ENCODE measurements around the gene FEM1A.
A peak's percentile ranks its signal among the peaks of the same experiment; 100 is the strongest.
"Not testable (repeated sequence)": the region's sequence is repeated elsewhere in the genome, so short reads cannot be mapped to it uniquely, and the experiment has no call there.

Gene FEM1A

DNA sequence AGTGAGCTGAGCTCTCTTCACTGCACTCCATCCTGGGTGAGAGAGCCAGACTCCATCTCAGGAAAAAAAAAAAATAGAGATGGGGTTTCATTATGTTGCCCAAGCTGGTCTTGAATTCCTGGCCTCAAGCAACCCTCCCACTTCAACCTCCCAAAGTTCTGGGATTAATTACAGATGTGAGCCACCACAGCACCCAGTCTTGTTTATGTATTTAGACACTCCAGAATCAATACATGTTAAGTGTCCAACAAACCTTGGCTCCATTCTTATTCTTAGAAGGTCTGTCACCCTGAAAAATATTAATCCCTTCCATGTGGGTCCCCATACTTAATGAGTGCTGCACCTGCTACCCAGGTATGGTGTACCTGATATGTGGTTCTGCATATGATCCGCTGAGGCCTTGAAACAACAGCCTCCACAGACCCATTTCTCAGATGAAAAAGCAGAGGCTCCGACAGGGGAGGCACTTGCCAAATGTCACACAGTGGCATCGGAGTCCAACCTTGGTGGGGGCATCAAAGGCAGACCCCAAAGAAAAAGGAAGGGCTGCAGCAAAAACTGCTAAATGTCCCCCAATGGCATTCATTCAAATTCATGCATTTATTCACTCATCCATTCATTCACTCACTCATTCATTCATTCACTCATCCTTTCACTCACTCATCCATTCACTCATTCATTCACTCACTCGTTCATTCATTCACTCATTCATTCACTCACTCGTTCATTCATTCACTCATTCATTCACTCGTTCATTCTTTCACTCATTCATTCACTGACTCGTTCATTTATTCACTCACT, 23.3 kb downstream of the FEM1A start:
- no peak for DNase-seq

DNA sequence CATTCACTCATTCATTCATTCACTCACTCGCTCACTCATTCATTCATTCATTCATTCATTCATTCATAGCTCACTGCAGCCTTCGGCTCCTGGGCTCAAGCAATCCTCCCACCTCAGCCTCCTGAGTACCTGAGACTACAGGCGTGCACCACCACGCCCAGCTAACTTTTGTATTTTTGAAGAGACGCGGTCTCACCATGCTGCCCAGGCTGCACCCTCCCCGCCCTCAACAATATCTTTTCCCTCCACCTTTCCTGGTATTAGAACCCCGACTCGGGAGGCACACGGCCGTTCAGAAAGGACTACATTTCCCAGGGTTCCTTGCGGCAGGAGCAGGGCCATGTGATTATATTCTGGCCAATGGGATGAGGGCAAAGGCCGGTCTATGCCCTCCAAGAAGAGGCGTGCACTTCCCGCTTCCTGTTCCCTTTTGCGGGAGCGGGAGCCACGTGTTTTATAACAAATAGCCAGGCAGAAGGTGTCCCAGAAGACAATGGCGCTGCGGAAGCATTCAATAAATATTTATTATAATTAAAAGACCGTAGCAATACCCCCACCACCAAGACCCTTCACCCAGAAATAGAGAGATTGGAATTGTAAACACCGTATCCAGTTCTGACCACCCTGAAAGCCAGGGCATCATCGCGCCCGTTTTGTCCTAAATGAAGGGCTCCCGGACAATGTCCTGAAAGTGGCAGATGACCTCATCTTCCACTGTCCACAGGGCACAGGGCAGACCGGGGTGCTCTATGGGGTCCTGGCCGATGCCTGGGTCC, 24.1 kb downstream of the FEM1A start:
- peak; percentile 33 to 82 for DNase-seq

DNA sequence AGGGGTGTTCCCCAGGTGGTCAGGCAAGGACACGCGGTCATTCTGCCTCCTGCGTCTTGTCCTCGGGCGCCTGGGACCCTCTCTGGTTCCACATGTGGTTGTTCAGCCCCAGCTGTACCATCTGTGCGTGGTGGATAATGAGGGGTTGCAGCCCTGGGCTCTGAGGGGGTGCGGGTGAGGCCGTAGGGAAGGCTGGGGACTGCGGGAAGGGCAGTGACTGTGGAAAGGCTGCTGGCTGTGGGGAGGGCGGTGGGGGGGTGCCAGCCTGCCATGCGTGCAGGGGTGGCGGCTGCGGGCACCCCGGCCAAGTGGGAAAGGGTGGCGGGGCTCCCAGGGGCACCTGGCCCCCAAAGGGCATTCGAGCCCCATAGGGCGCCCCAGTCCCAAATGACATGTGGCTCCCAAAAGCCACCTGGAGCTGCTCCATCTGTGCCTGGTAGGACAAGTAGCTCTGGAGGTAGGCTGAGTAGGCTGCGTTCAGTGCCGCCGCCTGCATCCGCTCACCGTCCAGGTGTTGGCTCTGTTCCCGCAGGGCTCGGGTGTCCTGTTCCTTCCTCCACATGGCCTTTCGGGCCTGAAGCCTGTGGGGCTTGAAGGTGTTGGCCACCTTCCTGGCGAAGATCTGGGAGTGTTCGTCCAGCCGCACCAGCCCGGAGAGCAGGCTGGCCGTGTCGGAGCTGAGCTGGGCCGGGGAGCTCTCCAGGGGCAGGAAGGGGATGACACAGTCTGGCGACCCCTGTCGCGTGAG, 24.8 kb downstream of the FEM1A start:
- DNase-seq: no peak

DNA sequence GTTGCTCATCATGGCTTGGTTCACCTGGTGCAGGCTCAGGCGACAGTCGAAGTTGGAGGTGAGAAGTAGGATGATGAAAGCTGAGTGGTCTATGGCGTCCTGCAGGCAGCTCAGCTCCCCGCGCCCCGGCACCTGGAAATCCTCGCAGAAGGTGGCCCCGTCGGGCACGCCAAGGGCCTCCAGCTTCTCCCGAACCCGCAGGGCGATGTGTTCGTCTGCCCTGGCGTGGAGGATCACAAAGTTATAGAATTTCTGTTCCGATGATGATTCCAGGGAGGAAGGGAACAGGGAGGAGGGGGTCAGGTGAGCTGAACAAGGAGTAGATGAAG, 25.4 kb downstream of the FEM1A start:
- DNase-seq: no peak

DNA sequence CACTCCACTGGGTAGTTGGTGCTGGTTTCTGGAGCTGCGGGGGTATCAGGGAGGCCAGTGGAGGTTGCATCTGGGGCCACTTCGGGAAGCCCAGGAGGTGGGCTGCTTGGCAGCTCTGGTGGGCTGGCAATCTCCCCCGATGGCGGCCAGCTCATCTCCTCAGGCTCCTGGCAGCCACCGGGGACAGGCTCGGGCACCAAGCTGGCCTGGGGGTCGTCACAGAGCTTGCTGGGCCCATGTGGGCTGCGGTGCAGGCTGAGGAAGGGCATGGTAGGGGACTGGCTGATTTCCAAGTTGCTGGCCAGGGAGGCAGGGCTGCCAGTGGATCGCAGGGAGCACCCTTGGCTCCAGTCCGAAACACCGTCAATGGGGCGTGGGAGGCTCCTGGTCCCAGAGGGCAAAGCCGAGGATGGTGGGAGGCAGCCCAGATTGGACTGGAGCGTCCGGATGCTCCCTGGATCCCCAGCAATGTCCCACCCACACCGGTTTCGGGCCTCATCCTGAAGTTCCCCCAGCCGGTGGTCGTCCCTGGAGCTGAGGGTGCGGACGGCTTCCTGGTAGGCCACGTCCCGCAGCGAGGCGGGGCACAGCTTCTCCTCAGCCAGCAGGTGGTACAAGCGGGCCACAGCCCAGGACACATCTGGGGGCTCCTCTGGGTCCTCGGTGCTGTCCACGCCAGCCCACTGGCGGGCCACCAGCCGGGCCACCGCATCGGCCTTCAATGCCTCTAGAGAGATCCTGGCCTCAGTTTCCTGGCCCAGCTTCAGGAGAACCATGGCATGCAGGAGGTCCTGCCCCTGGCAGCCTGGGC, 26.1 kb downstream of the FEM1A start:
- no peak for DNase-seq

DNA sequence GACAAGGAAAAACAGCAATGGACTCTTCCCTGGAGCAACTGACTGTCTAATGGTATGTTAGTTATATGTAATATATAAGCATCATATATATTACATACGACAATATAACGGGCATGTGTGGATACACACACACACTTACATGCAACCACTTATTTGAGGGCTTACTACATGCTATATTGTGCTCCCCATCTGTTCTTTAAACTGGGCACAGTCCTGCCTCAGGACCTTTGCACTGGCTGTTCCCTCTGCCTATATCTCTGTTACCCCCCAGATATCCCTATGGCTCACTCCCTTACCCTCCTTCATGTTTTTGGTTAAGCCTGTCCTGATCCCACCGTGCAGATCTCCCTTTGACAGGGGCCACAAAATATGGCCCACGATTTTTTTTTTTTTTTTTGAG, 29.7 kb downstream of the FEM1A start:
- no peak for DNase-seq

DNA sequence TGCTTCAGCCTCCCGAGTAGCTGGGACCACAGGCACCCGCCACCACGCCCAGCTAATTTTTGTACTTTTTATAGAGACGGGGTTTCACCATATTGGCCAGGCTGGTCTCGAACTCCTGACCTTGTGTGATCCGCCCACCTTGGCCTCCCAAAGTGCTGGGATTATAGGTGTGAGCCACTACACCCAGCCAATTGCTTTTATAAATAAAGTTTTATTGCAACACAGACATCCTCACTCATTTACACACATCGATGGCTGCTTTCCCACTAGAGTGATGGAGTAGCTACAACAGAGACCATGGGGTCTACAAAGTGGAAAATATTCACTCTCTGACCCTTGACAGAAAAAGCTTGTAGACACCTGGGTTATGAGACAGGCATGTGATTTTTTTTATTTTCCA, 30.8 kb downstream of the FEM1A start:
- DNase-seq: not testable (repeated sequence)

DNA sequence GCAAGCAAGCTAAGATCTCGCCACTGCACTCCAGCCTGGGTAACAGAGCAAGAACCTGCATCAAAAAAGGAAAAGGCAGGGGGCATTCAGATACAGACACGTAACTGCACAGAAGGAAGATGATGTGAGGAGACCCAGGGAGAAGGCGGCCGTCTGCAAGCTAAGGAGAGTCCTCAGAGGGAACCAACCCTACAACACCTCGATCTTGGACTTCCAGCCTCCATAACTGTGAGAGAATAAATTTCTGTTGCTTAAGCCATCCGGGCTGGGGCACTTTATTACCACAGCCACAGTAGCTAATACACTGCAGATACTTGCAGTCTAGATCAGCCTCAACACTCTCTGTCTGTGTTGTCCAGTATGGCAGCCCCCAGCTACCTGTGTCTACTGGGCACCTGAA, 32.0 kb downstream of the FEM1A start:
- DNase-seq: no peak

DNA sequence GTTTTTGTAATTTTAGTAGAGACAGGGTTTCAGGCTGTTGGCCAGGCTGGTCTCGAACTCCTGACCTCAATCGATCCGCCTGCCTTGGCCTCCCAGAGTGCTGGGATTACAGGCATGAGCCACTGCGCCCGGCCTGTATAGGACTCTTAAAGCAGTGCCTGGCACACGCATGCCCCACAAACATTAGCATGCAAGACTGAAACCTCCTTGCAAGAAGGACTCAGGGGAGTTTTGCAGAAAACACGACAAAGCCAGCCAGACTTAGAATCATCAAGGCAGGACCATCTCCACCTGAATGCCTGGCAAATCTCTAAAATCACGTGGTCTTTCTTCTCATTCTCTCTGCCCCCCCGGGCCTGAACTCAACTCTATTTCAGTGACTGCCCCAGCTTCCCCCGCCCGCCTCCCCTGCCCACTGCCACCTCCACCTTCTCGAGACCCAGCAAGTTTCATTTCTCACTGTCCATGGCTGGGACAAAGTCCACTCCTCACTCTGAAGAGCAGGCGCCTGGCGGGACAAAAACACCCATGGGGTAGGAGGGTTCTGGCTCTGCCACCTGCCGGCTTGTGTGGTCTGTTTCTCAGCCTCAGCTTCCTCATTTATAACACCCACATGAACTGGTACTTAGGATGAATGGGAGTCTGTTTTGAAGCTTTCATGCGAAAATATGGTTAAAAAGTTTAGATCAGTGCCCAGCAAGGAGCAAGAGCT, 37.6 kb downstream of the FEM1A start:
- DNase-seq: peak in 1 of 2 donors; percentile 42

DNA sequence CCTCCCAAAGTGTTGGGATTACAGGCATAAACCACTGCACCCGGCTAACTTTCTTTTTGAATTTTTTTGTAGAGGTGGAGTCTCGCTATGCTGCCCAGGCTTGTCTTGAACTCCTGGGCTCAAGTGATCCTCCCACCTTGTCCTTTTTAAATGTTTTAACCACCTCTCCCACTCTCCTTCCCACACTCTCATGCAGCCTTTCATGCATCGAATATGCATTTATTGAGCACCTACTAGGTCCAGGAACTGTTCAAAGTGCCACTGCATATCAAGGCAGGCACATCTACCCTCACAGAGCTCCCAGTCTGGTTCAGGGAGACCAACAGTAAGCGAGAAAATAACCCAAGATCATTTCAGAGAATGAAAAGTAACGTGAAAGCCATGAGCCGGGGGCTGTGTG, 38.8 kb downstream of the FEM1A start:
- no peak for DNase-seq

DNA sequence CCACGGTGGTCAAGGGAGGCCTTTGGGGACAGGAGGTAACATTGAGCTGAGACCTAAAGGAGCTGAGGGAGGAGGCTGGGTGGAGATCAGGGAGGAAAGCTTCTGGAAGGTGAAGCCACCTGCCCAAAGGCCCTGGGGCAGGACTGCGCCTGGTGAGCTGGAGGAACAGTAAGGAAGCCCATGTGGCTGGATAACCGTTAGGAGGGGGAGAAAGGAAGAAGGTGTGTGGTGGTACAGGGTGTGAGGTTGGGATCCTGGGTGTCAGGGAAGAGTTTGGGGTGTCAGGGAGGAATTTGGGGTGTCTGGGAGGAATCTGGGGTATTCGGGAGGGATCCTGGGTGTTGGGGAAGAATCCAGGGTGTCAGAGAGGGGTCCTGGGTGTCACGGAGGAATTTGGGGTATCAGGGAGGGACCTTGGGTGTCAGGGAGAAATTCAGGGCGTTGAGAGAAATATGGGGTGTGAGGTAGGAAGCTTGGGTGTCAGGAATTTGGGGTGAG, 39.3 kb downstream of the FEM1A start:
- no peak for DNase-seq

DNA sequence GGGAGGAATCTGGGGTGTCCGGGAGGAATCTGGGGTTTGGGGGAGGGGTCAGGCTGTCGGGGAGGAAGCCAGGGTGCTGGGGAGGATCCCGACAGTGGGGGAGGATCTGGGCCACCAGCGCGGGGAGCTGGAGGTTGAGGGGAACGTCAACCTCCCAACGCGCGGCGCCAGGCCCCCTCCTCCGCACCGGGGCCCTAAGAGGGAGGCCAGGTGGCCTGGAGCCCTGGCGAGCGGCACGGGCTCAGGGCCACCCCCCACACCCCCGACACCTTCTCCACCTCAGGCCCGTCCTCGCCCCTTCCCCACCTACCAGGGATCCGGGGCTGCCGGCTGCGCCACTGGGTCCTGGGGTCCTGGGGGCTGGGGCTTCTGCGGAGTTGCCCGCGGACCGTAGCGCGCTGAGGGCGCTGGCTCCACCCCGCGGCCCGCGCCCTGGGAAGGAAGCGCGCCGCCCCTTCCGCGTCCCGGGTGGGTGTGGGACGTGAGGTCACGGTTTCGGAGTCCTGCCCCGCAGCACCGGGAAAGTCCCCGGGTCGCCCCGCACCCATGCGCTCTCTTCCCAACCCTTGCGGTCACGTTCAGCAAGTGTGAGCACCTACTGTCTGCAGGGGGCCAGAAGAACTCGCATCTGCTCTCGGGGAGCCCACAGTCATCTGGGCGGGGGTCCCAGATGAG, 39.9 kb downstream of the FEM1A start, which contains the start of gene TICAM1:
TICAM1 (minus strand) TSS at position 409 of the 675 bp plus-strand sequence. CDS start 13,335 bp downstream, outside the sequence.
- peak in 1 of 2 donors; percentile 64 for DNase-seq

DNA sequence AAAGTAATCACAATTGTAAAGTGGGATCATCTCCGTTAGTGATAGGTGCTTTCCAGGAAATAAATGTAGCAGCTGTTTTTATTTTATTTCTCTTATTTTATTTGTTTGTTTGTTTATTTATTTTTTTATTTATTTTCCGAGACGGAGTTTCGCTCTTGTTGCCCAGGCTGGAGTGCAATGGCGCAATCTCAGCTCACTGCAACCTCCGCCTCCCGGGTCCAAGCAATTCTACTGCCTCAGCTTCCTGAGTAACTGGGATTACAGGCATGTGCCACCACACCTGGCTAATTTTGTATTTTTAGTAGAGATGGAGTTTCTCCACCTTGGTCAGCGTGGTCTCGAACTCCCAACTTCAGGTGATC, 40.4 kb downstream of the FEM1A start:
- not testable (repeated sequence) for DNase-seq

DNA sequence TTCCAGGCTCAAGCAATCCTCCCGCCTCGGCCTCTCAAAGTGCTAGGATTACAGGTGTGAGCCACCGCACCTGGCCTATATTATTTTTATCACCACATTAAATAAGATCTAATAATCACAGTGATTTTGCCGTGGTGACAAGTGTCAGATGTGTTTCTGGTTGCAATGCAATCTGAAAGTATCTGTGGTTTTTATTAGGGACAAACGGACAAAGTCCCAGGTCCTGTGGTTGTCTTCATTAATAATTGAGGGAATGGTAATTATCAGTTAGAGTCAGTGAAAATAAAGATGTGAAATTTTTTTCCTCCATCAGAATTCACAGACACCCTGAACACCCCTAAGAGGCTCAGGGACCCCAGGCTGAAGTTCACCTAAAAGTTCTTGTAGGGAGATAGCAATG, 41.2 kb downstream of the FEM1A start:
- no peak for DNase-seq

DNA sequence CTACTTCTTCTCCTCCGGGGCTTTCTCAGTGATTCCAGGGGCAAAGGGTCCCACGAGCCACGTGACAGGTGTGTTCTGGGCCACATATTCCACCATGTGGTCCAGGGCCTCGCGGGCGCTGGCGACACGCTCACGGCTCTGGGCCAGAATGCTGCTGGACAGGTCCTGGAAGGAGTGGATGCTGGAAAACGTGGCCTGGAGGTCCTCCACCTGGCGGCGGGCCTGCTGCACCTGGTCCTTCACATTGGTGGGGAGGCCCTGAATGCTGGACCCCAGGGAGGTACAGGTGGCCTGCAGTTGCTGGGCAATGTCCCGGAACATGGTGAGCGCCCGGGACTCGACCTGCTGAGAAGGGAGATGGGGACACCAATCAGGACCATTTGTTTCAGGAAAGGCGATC, 47.7 kb downstream of the FEM1A start:
- DNase-seq: no peak

DNA sequence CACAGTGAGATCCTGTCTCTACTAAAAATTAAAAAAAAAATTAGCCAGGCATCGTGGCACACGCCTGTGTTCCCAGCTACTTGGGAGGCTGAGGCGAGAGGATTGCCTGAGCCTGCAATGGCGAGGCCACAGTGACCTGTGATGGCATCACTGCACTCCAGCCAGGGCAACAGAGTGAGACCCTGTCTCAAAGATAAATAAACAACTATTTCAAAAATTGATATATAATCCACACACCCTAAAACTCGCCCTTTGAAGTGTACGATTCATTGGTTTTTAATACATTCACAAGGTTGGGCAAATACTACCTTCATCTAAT, 52.1 kb downstream of the FEM1A start:
- DNase-seq: no peak

DNA sequence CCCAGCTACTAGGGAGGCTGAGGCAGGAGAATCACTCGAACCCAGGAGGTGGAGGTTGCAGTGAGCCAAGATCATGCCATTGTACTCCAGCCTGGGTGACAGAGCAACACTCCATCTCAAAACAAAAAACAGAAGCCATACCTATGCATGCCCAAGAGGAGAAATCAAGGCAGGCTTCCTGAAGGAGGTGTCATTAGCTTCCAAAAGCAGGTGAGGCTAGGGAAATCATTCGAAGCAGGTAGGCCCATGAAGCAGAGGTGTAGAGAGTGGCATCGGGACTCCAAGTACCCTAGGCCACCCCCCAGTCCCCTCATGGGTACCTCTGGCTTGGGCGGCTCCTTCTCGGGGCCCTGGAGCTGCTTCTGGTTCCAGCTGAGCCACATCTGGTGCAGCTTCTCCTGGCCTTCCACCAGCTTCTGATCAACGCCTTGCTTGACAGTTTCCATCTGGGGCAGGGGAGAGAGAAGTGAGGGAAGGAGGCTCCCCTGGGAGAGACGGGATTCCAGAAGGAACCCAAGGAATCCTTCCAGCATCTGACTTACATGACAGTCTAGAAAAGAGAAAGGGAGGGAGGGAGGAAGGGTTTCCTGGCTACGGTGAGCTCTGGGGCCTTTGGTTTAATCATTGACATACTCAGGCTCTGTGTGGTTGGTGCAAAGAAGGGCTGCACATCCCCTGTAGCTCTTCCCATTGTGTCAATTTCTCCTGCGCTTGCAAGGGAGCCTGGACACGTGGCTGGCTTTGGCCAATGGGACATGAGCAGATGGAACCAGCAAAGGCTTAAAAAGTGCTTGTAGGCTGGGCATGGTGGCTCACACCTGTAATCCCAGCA, 53.0 kb downstream of the FEM1A start:
- DNase-seq: no peak

DNA sequence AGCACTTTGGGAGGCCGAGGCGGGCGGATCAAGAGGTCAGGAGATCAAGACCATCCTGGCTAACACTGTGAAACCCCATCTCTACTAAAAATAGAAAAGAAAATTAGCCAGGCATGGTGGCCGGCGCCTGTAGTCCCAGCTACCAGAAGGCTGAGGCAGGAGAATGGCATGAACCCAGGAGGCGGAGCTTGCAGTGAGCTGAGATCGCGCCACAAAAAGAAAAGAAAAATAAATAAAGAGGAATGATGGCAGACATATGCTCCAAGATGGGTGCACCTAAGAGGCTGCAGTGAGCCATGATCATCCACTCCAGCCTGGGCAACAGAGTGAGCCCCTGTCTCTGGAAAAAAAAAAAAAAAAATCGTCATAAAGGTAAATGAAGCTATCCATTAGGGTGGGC, 54.4 kb downstream of the FEM1A start:
- not testable (repeated sequence) for DNase-seq

DNA sequence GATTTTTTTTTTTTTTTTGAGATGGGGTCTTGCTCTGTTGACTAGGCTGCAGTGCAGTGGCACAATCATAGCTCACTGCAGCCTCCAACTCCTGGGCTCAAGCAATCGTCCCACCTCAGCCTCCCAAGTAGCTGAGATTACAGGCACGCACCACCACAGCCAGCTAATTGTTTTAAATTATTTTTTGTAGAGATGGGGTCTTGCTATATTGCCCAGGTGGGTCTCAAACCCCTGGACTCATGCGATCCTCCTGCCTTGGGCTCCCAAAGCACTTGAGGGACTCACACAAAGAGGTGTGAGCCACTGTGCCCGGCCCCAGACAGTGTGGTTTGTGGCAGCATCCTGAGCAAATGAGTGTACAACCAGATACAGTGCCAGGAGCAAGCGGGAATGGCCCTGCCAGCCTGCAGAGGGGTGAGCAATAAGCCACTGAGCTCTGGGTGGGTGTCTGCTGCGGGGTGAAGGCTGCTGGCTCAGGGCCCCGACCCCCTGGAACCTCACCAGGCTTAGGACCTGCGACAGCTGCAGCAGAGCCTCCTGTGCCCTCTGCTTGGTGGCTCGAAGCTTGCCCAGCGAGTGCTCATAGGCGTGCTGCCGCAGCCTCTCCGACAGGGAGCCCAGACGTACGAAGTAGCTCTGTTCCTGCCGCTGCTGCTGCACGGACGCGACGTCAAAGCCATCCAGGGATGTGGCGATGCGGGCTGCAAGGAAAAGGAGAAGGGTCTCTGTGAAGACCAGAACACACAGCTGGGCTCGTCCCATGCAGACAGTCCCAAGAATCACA, 55.8 kb downstream of the FEM1A start:
- no peak for DNase-seq

DNA sequence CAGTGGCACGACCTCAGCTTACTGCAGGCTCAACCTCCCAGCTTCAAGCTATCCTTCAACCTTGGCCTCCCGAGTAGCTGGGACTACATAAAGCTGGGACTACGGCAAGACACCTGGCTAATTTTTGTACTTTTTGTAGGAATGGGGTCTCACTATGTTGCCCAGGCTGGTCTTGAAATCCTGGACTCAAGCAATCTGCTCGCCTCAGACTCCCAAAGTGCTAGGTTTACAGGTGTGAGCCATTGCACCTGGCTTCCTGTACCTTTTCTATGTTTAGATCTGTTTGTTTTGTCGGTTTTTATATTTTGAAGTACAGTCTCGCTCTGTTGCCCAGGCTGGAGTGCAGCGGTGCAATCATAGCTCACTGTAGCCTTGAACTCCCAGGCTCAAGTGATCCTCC, 57.5 kb downstream of the FEM1A start:
- no peak for DNase-seq
